Measurements from ENCODE around the gene PACSIN1.

DNA sequence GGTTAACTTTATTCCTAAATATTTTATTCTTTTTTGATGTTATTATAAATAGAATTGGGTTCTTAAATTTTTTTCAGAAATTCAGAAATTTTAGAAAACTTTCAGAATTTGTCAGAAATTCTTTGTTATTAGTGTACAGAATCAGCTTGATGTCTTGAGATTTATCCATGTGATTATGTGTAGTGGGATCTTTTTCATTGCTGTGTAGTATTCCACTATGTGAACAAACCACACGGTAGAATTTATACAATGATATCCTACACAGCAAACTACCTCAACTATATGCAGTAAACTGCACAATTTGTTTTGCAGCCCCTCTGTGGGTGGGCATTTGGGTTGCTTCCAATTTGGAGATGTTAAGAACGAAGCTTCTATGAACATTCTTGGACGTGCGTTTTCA is 43.9 kb downstream of the PACSIN1 start:
- TF ChIP-seq, protein P1, sequence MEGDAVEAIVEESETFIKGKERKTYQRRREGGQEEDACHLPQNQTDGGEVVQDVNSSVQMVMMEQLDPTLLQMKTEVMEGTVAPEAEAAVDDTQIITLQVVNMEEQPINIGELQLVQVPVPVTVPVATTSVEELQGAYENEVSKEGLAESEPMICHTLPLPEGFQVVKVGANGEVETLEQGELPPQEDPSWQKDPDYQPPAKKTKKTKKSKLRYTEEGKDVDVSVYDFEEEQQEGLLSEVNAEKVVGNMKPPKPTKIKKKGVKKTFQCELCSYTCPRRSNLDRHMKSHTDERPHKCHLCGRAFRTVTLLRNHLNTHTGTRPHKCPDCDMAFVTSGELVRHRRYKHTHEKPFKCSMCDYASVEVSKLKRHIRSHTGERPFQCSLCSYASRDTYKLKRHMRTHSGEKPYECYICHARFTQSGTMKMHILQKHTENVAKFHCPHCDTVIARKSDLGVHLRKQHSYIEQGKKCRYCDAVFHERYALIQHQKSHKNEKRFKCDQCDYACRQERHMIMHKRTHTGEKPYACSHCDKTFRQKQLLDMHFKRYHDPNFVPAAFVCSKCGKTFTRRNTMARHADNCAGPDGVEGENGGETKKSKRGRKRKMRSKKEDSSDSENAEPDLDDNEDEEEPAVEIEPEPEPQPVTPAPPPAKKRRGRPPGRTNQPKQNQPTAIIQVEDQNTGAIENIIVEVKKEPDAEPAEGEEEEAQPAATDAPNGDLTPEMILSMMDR (IDR thresholded peaks at IDR 0.05), result no peak
- no peak for TF ChIP-seq POLR2A (IDR thresholded peaks at IDR 0.05)
